H9 (cell line): ENCODE measurements around the gene PTPRN2. TPM values are rescaled to one million over a fixed set of nuclear protein-coding genes. Genes with fewer than 3 reads are reported as not detected.
A peak's percentile ranks its signal among the peaks of the same experiment; 100 is the strongest.

Experiments
- DNase-seq: peaks from one replicate; pipeline ENCODE4 v3.0.0-alpha.2; 2017
- H2AFZ ChIP-seq: one replicate; pipeline ENCODE4 v1.6.1; 2013; ENCODE audit warnings: mild to moderate bottlenecking, low read length, control low read depth, moderate library complexity
- H2AK5ac ChIP-seq: 2 replicates; pipeline ENCODE4 v1.6.1; 2013; ENCODE audit warnings: low read length, control low read depth, mixed read lengths; ENCODE audit not compliant: insufficient read length
- H2BK120ac ChIP-seq: one replicate; pipeline ENCODE4 v1.6.1; 2013; ENCODE audit warnings: low read depth, mild to moderate bottlenecking, low read length, control low read depth, inconsistent platforms; ENCODE audit not compliant: poor library complexity, severe bottlenecking
- H2BK12ac ChIP-seq: 2 replicates; pipeline ENCODE4 v1.6.1; 2013; ENCODE audit warnings: low read length, control low read depth, mixed read lengths, low read depth; ENCODE audit not compliant: insufficient read length
- H2BK15ac ChIP-seq: 2 replicates; pipeline ENCODE4 v1.6.1; 2013; ENCODE audit warnings: low read depth, low read length, control low read depth
- H2BK20ac ChIP-seq: one replicate; pipeline ENCODE4 v1.6.1; 2013; ENCODE audit warnings: low read depth, mild to moderate bottlenecking, low read length, control low read depth, inconsistent platforms; ENCODE audit not compliant: poor library complexity, severe bottlenecking
- H2BK5ac ChIP-seq: 2 replicates; pipeline ENCODE4 v1.6.1; 2013; ENCODE audit warnings: low read length, control low read depth, mixed read lengths; ENCODE audit not compliant: insufficient read length
- H3K14ac ChIP-seq: 2 replicates; pipeline ENCODE4 v1.6.1; 2013; ENCODE audit warnings: low read length, control low read depth; ENCODE audit not compliant: insufficient read depth
- H3K18ac ChIP-seq: 2 replicates; pipeline ENCODE4 v1.6.1; 2013; ENCODE audit warnings: low read depth, mild to moderate bottlenecking, mixed read lengths, low read length, control low read depth; ENCODE audit not compliant: insufficient read length
- H3K23ac ChIP-seq: 2 replicates; pipeline ENCODE4 v1.6.1; 2013; ENCODE audit warnings: low read length, control low read depth, mixed read lengths, low read depth; ENCODE audit not compliant: insufficient read length
- H3K23me2 ChIP-seq: 2 replicates; pipeline ENCODE4 v1.6.1; 2013; ENCODE audit warnings: low read depth, mild to moderate bottlenecking, mixed read lengths, low read length, control low read depth; ENCODE audit not compliant: insufficient read length, poor library complexity, severe bottlenecking
- H3K27ac ChIP-seq: 2 replicates; pipeline ENCODE4 v1.5.1; 2013; ENCODE audit warnings: low read length, control low read depth, mixed read lengths, low read depth; ENCODE audit not compliant: insufficient read length
- H3K27me3 ChIP-seq: 2 replicates; pipeline ENCODE4 v1.6.1; 2013; ENCODE audit warnings: low read length, control low read depth, inconsistent platforms; ENCODE audit not compliant: insufficient read depth
- H3K4ac ChIP-seq: 2 replicates; pipeline ENCODE4 v1.6.1; 2013; ENCODE audit warnings: low read depth, mild to moderate bottlenecking, control low read depth, inconsistent platforms, low read length, moderate library complexity
- H3K4me1 ChIP-seq: 2 replicates; pipeline ENCODE4 v1.6.1; 2013; ENCODE audit warnings: low read length, control low read depth, inconsistent platforms; ENCODE audit not compliant: insufficient read depth
- H3K4me2 ChIP-seq: 2 replicates; pipeline ENCODE4 v1.6.1; 2013; ENCODE audit warnings: low read length, control low read depth, mixed read lengths; ENCODE audit not compliant: insufficient read length, insufficient read depth
- H3K56ac ChIP-seq: 2 replicates; pipeline ENCODE4 v1.6.1; 2013; ENCODE audit warnings: low read depth, mild to moderate bottlenecking, mixed read lengths, low read length, control low read depth; ENCODE audit not compliant: insufficient read length
- H3K79me1 ChIP-seq: 2 replicates; pipeline ENCODE4 v1.6.1; 2013; ENCODE audit warnings: low read depth, mild to moderate bottlenecking, moderate library complexity, low read length, control low read depth, inconsistent platforms; ENCODE audit not compliant: insufficient read depth, poor library complexity, severe bottlenecking
- H3K79me2 ChIP-seq: 2 replicates; pipeline ENCODE4 v1.6.1; 2013; ENCODE audit warnings: low read length, control low read depth, inconsistent platforms; ENCODE audit not compliant: insufficient read depth
- H3K9ac ChIP-seq: 2 replicates; pipeline ENCODE4 v1.6.1; 2013; ENCODE audit warnings: low read length, control low read depth, mixed read lengths; ENCODE audit not compliant: insufficient read length; ENCODE audit errors: extremely low read depth
- H3K9me3 ChIP-seq: one replicate; pipeline ENCODE4 v1.6.1; 2013; ENCODE audit warnings: low read depth, low read length, inconsistent platforms; ENCODE audit not compliant: control insufficient read depth
- H3T11ph ChIP-seq: one replicate; pipeline ENCODE4 v1.6.1; 2013; ENCODE audit warnings: mild to moderate bottlenecking, low read length, control low read depth, inconsistent platforms
- H4K20me1 ChIP-seq: one replicate; pipeline ENCODE4 v1.6.1; 2013; ENCODE audit not compliant: control insufficient read depth, insufficient read length, insufficient read depth
- H4K5ac ChIP-seq: 2 replicates; pipeline ENCODE4 v1.6.1; 2013; ENCODE audit warnings: low read depth, mild to moderate bottlenecking, mixed read lengths, low read length, control low read depth; ENCODE audit not compliant: insufficient read length
- H4K8ac ChIP-seq: replicated peaks from 2 replicates; pipeline ENCODE4 v1.6.1; 2013; ENCODE audit warnings: low read length, control low read depth, mixed read lengths, low read depth; ENCODE audit not compliant: insufficient read length
- H4K91ac ChIP-seq: 2 replicates; pipeline ENCODE4 v1.6.1; 2013; ENCODE audit warnings: low read depth, mild to moderate bottlenecking, moderate library complexity, mixed read lengths, low read length, control low read depth; ENCODE audit not compliant: insufficient read length
- H3K27ac Mint-ChIP-seq, 3 experiments: 2 replicates in 2 of 3; 3 replicates in 1 of 3; pipeline ENCODE4 v1.8.0; 2020 to 2021; ENCODE audit warnings: mixed read lengths in 3 of 3, mild to moderate bottlenecking in 1 of 3, moderate library complexity in 1 of 3
- H3K27me3 Mint-ChIP-seq: 2 replicates; pipeline ENCODE4 v1.8.0; 2021; ENCODE audit warnings: low read depth, mild to moderate bottlenecking, moderate library complexity, mixed read lengths
- H3K36me3 Mint-ChIP-seq, 3 experiments: 2 replicates in 2 of 3; 3 replicates in 1 of 3; pipeline ENCODE4 v1.8.0; 2020 to 2021; ENCODE audit warnings: low read depth in 3 of 3, mixed read lengths in 3 of 3; ENCODE audit not compliant: insufficient read depth in 1 of 3
- H3K4me1 Mint-ChIP-seq, 2 experiments: 2 replicates each; pipeline ENCODE4 v1.8.0; 2020; ENCODE audit warnings: mixed read lengths in 2 of 2
- H3K4me3 Mint-ChIP-seq, 2 experiments: 2 replicates in 1 of 2; 3 replicates in 1 of 2; pipeline ENCODE4 v1.8.0; 2020 to 2021; ENCODE audit warnings: mild to moderate bottlenecking in 2 of 2, mixed read lengths in 2 of 2, moderate library complexity in 1 of 2
- H3K9me3 Mint-ChIP-seq, 2 experiments: 2 replicates in 1 of 2; 3 replicates in 1 of 2; pipeline ENCODE4 v1.8.0; 2020; ENCODE audit warnings: mild to moderate bottlenecking in 2 of 2, mixed read lengths in 2 of 2, moderate library complexity in 1 of 2
- CTCF ChIP-seq: fragments of 200-600 bp; sonication (generic); conservative IDR thresholded peaks from 3 replicates; pipeline ENCODE4 v1.8.0; 2021; ENCODE audit warnings: antibody characterized with exemption, mild to moderate bottlenecking
- WGBS: extraction: QIAGEN DNeasy Blood & Tissue Kit; methylation state at CpG from one replicate; pipeline ENCODE4 v1.1.7; 2013; ENCODE audit warnings: missing lambda C conversion rate, low lambda C conversion rate, mixed read lengths; ENCODE audit not compliant: insufficient read length; ENCODE audit errors: extremely low coverage; 5-methylcytosine and 5-hydroxymethylcytosine counted together
- total RNA-seq: library from RNA; stranded (reverse); gene quantifications from 2 replicates; pipeline ENCODE4 v1.2.1, GENCODE V29; 2021

Gene PTPRN2
- total RNA-seq, 1 experiment from 2014 or later, result 5.2 TPM

- no peak overlapping the region for H2AK5ac ChIP-seq
- no peak overlapping the region for H3K9ac ChIP-seq
- no peak overlapping the region for H3K4ac ChIP-seq
- no peak overlapping the region for H3K4me2 ChIP-seq
- no peaks in the 10 kb centered on the region for H3K79me2 ChIP-seq
- H3K23ac ChIP-seq, result no peak overlapping the region
- no peak overlapping the region for H3T11ph ChIP-seq
- no peak overlapping the region for H2AFZ ChIP-seq
- H2BK20ac ChIP-seq, result no peak overlapping the region
- H2BK120ac ChIP-seq, result no peak overlapping the region
- Mint-ChIP-seq H3K9me3 (no peaks in the 10 kb centered on the region; a peak in 1 of 5 replicates), H3K27me3 (no peaks in the 10 kb centered on the region; the same call in 1 of the 2 replicates), H3K4me1 (peaks cover 18 to 22% of the 10 kb centered on the region in 2 experiments), H3K27ac (0 out of 7 replicates have a peak overlapping the region, but pooled peaks of 1 of the 3 experiments have one; percentile 37), H3K36me3 (peaks cover 0 to 4% (median 0%) of the 10 kb centered on the region in 3 experiments; a peak in 2 of 7 replicates), H3K4me3 (no peak overlapping the region)
- no peak overlapping the region for H3K14ac ChIP-seq
- H4K91ac ChIP-seq, result no peak overlapping the region
- H3K23me2 ChIP-seq, result no peaks in the 10 kb centered on the region
- H3K27ac ChIP-seq, result no peak overlapping the region
- no peak overlapping the region for H2BK12ac ChIP-seq
- no peak overlapping the region for H2BK15ac ChIP-seq
- no peak overlapping the region for H2BK5ac ChIP-seq
- H3K4me1 ChIP-seq, result no peaks in the 10 kb centered on the region
- TF ChIP-seq CTCF, result no peak
- H4K20me1 ChIP-seq, result no peaks in the 10 kb centered on the region
- no peak overlapping the region for H3K18ac ChIP-seq
- H3K79me1 ChIP-seq, result no peaks in the 10 kb centered on the region
- H3K27me3 ChIP-seq, result no peaks in the 10 kb centered on the region
- no peak overlapping the region for H4K5ac ChIP-seq
- no peaks in the 10 kb centered on the region for H3K9me3 ChIP-seq
- WGBS, result no CpG with 5 or more reads among the region's 27 CpGs
- no peak for DNase-seq
- no peak overlapping the region for H3K56ac ChIP-seq
- H4K8ac ChIP-seq, result peak overlapping the region; percentile 3
These were observed 326.0 kb downstream of the PTPRN2 start for GRCh38 chr7:158261362-158262235.
